GM21528 (cell line): ENCODE measurements around the gene CA12.
"Not testable (repeated sequence)": the region's sequence is repeated elsewhere in the genome, so short reads cannot be mapped to it uniquely, and the experiment has no call there.

Experiments
- ATAC-seq: cut with Tn5 transposase; IDR thresholded peaks from one replicate; pipeline ENCODE4 v1.9.1; 2021; ENCODE audit warnings: mild to moderate bottlenecking, moderate library complexity; ENCODE audit not compliant: unreplicated experiment, low FRiP score

CA12 gene

DNA sequence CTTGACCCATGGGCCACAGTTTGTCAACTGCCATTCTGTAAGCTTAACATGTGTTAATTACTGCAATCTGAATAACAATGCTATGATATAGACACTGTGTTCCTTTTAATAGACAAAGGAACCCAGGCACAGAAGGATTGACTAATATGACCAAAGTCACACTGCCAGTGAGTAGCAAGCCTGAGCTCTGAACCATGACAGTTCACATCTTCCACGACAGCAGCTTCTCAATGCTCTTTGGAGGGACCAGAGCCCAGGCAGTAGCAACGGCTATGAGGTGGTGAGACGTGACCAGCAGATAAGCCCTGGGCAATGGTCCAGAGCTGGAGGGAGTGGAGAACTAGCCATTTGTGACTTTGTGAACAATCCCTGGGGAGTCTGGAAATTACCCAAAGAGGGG is 19.4 kb downstream of the CA12 start:
- ATAC-seq: no peak

- ATAC-seq: no peak
Measured at GRCh38 chr15:63360170-63360569, 21.5 kb downstream of the CA12 start.

DNA sequence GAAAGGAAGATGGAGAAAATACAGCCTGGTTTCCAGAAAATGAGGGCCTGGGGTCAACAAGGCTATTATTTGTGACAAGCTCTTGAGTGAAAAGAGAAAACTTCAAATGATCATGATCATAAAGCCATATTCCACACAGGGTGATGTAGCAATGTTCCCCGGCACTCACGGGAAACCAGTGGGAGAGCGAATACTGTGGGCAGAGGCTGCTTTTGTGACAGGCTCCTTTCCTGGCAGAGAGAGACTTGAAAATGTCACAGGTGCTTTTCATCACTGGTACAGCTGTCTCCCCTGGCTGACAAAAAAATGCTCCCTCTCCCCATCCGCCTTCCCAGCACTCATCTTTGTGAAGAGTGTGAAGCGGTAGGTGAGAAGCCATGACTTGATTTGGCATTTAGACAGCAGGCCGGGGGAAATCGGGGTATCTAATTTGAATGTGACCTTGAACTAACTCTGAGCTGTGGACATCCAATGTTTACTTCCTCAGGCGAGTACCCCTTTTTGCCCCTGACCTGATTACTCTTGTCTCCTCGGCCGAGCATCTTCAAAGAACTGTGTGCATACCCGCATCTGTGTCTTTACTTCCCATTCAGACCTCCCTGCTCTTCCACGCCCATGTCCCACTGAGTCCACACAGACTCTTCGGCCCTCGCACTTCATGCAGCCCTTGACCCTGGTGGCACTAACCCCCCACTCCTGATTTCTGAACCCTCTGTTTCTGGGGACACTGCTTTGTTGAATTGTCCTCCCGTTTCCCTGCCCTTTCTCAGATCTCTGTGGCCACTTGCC is 23.2 kb downstream of the CA12 start:
- no peak for ATAC-seq

DNA sequence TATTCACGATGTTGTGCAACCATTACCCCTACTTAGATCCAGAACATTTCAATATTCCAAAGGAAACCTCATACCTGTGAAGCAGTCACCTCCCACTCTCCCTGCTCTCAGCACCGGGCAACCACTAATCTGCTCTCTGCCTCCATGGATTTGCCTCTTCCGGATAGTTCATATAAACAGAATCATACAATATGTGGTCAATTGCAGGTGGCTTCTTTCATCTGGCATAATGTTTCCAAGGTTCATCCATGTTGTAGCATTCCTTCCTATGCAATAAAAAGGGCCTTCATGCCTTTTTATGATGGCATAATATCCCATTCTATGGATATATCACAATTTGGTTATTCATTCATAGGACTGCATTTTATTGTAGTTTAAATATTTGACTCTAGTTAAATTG is 23.9 kb downstream of the CA12 start:
- ATAC-seq: no peak

GRCh38 chr15:63357061-63357460 is 24.6 kb downstream of the CA12 start:
- ATAC-seq: no peak

- ATAC-seq: no peak
Measured at GRCh38 chr15:63354821-63355650, 26.6 kb downstream of the CA12 start.

- ATAC-seq: no peak
Measured at GRCh38 chr15:63353887-63354286, 27.8 kb downstream of the CA12 start.

- ATAC-seq: no peak
Measured at GRCh38 chr15:63353261-63353660, 28.4 kb downstream of the CA12 start.

GRCh38 chr15:63352808-63353207 is 28.8 kb downstream of the CA12 start:
- ATAC-seq: no peak

- no peak for ATAC-seq
Measured at GRCh38 chr15:63351170-63351569, 30.5 kb downstream of the CA12 start.

DNA sequence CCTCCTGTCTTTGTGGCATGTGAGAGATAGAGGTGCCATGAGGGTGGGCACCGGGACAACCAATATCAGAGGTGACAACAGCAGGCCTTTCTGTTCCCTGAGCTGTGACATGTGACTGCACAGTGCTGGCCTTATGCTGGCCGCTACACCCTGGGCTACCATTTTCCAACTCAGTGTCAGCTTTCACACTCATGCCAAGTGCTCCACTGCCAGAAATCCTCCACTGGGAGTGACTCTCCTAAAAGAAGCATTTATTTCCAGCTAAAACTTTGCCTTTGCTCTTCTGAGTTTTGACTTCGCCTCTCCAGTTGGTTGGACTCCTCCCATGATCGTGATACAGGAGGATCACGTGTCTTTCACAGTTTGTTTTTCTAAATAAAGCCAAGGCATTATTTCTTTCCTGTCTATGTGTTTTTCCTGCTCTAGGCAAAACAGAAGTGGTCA is 31.4 kb downstream of the CA12 start:
- no peak for ATAC-seq

DNA sequence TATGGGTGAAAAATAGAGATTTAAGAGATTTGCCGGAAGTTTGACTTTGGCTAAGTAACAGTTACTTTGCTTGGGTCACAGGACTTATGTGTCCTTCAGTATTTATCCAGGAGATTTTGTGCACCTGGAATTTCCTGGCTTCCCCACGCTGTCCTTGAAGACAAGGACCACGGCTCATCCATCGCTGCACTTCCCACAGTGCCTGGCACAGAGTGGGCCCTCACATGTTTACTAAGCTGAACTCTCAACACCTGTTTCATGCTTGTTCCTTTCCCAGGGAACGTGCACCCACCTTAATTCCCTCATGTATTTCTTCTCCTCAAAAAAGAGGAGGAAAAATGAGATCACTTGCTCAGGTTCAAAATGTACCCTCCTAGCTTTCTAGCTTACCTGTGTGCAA is 32.0 kb downstream of the CA12 start:
- no peak for ATAC-seq

GRCh38 chr15:63349156-63349555 is 32.5 kb downstream of the CA12 start:
- no peak for ATAC-seq

- ATAC-seq: no peak
Measured at GRCh38 chr15:63348392-63348791, 33.3 kb downstream of the CA12 start.

DNA sequence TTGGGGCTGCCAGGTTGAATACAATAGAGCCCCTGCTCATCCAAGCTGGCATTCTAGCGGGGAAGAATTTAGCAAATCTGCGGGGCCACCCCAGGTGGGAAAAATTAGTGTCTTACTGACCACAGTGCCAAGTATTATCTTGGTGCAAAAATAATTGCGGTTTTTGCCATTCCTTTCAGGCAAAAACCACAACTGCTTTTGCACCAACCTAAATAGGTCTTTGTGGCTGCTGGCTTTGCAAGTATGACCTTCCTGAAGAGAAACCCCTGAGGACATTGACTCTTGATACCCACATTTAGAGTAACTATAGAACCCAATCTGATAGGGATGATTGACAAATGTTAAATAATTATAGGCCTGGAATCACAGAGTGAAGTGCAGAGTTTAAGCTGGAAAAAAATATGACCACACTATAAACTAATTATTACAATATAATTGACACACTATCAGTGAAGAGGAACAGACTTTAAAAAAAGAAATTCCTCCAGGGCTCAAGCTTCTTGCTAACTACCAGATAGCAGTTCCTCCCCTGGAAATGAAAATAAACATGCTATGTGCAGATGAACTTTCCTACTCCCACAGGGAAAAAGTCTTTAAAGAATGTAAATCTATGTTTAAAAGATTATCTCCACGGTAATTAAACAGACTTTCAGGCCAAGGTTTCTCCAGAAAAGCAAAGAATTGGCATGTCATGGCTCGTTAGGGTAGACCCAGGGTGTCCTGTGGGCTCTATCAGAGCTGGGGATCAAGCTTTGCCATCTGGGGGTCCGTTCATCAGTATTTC is 34.4 kb downstream of the CA12 start:
- no peak for ATAC-seq

- no peak for ATAC-seq
Measured at GRCh38 chr15:63345391-63345752, 36.3 kb downstream of the CA12 start.

DNA sequence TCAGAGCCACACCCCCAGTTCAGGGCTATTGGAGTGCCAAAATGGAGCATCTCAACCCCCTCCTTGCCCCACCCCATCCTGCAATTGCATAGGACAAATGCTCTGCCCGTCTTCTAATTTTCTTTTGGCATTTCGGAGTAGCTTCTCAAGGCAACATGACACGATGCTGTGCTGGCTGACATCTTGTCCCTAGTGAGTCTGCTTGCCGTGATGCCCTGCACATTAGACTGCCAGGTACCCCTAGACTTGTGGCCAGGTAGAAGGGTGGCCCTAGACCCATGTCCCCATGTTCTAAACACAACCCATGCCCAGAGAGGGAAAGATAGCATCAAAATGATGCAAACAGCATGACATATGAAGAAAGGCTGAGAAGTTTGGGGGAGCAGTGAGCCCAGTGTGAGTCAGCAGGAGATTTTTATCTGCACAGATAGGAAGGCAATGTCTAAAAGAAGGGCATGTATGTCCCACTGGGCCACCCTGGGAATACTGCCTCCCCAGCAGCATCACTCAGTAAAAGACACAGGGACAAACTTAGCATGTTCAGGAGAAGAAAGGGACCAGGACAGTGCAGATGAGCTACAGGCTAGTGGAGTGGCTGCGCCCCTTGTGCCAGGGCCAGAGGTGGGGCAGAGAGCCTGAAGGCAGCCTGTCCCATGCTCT is 36.8 kb downstream of the CA12 start:
- ATAC-seq: no peak

DNA sequence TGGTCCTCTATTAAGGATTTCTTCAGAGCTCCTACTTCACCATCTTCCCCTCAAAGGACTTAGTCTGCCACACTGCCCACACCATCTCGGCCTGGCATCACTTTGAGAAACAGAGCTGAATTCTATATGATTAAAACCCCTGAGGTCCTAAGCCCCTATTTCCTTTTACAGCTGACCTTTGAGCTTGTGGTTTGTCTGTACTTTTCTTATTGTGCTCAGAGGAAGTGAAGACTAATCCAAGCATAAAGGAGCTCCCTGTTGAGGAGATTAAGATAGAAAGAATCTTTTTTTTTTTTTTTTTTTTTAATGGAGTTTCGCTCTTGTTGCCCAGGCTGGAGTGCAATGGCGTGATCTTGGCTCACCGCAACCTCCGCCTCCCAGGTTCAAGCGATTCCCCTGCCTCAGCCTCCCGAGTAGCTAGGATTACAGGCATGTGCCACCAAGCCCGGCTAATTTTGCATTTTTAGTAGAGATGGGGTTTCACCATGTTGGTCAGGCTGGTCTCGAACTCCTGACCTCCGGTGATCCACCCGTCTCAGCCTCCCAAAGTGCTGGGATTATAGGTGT is 38.6 kb downstream of the CA12 start:
- ATAC-seq: not testable (repeated sequence)

DNA sequence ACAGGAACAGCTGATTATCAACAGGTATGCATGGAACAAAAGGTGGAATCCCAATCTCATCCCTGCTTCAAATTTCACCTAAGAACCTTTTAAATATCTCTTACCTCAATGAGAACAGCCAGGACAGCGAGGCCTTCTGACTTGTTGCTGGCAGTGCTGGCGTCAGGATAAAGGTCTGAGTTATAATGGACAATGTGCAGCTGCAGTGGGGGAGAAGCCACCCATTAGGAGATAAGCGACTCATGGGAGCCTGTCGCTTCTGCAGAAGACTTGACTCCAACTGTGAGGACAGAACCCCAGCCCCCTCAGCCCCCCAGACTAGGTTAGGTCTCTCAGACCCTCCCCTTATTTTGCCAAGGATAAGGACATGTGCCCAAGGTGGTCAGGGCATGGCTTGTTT is 39.7 kb downstream of the CA12 start:
- no peak for ATAC-seq

DNA sequence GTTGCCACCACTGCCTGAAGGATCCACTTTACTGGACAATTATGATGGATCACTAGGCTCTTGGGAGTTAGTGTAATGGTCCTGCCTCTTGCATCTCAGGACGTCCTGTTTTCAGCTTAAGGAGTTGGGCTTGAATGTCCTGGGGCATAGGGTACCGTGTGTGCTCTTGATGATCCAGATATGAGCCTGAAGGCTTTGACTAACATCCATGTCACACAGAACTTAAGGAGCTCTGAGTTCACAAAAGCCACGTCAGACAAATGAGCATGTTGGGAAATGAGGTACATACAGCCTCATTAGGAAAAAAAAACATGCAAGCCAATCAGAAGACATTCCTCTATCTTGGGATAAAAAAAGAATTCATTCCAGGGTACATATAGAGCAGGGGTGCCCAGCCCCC is 40.8 kb downstream of the CA12 start:
- ATAC-seq: no peak
